Esophagus squamous epithelium (tissue), 5 donors: Measurements from ENCODE around the gene RFX1. TPM values are rescaled to one million over a fixed set of nuclear protein-coding genes. Genes with fewer than 3 reads are reported as not detected.
"Not testable (repeated sequence)": the region's sequence is repeated elsewhere in the genome, so short reads cannot be mapped to it uniquely, and the experiment has no call there.

Source experiments
- DNase-seq: peaks from one replicate; lab custom pipeline; 2025; lab: John Stamatoyannopoulos, UW
- H3K27ac ChIP-seq, 4 donors: fragments of 200-600 bp; sonication (generic); one replicate each; pipeline ENCODE4 v1.5.1; 2016 to 2019; ENCODE audit warnings: mild to moderate bottlenecking in 1 of 4
- H3K27me3 ChIP-seq, 4 donors: fragments of 200-600 bp; sonication (generic); 1 replicate in 3 of 4; 2 replicates in 1 of 4; pipeline versions ENCODE4 v1.5.1 to v1.6.0; 2017 to 2021; ENCODE audit warnings: antibody characterized with exemption in 1 of 4
- H3K36me3 ChIP-seq, 3 donors: fragments of 200-600 bp; sonication (generic); one replicate each; pipeline ENCODE4 v1.5.1; 2016 to 2019
- H3K4me1 ChIP-seq, 3 donors: fragments of 200-600 bp; sonication (generic); one replicate each; pipeline ENCODE4 v1.5.1; 2017 to 2019
- H3K4me3 ChIP-seq, 4 donors: fragments of 200-600 bp; sonication (generic); 1 replicate in 3 of 4; 2 replicates in 1 of 4; pipeline ENCODE4 v1.5.1; 2016 to 2019; ENCODE audit warnings: mild to moderate bottlenecking in 2 of 4, moderate library complexity in 1 of 4
- H3K9me3 ChIP-seq, 3 donors: fragments of 200-600 bp; sonication (generic); one replicate each; pipeline ENCODE4 v1.5.1; 2016 to 2019
- CTCF ChIP-seq, 6 experiments: fragments of 450-650 bp in 4 of 6; fragments of 200-600 bp in 2 of 6; sonication (generic) in 2 of 6; IDR thresholded peaks; one replicate each; pipeline ENCODE4 v1.5.1; 2016 to 2019; ENCODE audit warnings: antibody characterized with exemption in 6 of 6, mild to moderate bottlenecking in 4 of 6, moderate library complexity in 4 of 6
- POLR2A ChIP-seq, 4 donors: fragments of 450-650 bp; IDR thresholded peaks; one replicate each; pipeline ENCODE4 v1.6.1; 2017; ENCODE audit warnings: antibody characterized with exemption in 4 of 4, mild to moderate bottlenecking in 4 of 4, moderate library complexity in 3 of 4
- WGBS, 2 donors: methylation state at CpG; one replicate each; pipeline ENCODE4 v1.1.5; 2018; 5-methylcytosine and 5-hydroxymethylcytosine counted together
- intact Hi-C: fragments of 100-400 bp; cut with DNase I; formaldehyde crosslinking; loops from one replicate; pipeline ENCODE4 v1.15.0; 2022
- total RNA-seq, 4 donors: library from RNA; depleted of rRNA; stranded (reverse); fragments of >200 nt; gene quantifications; one replicate each; pipeline ENCODE4 v1.1.0, GENCODE V29; 2016
- donor health status: DM: yes; HTN: yes; CAD: no.

The RFX1 gene
- total RNA-seq, 4 donors from 2014 or later, result 1.8 to 7.5 (median 3.9) TPM

GRCh38 chr19:13968999-13969398 lies 37.1 kb downstream of the RFX1 start:
- Histone ChIP-seq H3K4me1 (peaks cover 0 to 9% (median 0%) of the 10 kb centered on the region in 3 donors), H3K27ac (no peak overlapping the region), H3K9me3 (no peaks in the 10 kb centered on the region), H3K4me3 (no peak overlapping the region), H3K36me3 (peaks cover 24 to 96% (median 46%) of the 10 kb centered on the region in 3 donors), H3K27me3 (no peaks in the 10 kb centered on the region)
- DNase-seq, result no peak
- intact Hi-C loops, result no loop called here
- TF ChIP-seq POLR2A (IDR thresholded peaks at IDR 0.05) (no peak), CTCF (IDR thresholded peaks at IDR 0.05) (no peak)
- WGBS, 2 donors, result 87 to 93% methylated on average over 16 to 18 of the region's 18 CpGs

GRCh38 chr19:13968383-13968935 lies 37.7 kb downstream of the RFX1 start:
- DNase-seq, result no peak
- H3K36me3 ChIP-seq, result peaks cover 24 to 98% (median 46%) of the 10 kb centered on the region in 3 donors
- 97 to 98% methylated on average over 3 to 7 of the region's 22 CpGs for WGBS, 2 donors

GRCh38 chr19:13967206-13967605 lies 38.9 kb downstream of the RFX1 start:
- DNase-seq, intact Hi-C loops, H3K4me3 ChIP-seq, H3K27ac ChIP-seq, H3K9me3 ChIP-seq, H3K27me3 ChIP-seq: not testable (repeated sequence)
- 83 to 88% methylated on average over 6 to 7 of the region's 8 CpGs for WGBS, 2 donors
- peaks cover 0 to 22% (median 0%) of the 10 kb centered on the region in 3 donors for H3K4me1 ChIP-seq
- H3K36me3 ChIP-seq, result peaks cover 24 to 98% (median 40%) of the 10 kb centered on the region in 3 donors

More at GRCh38 chr19:13968383-13968935, 37.7 kb downstream of the RFX1 start:
- intact Hi-C loops, result no loop called here
- TF ChIP-seq POLR2A (IDR thresholded peaks at IDR 0.05) (no peak), CTCF (IDR thresholded peaks at IDR 0.05) (no peak)
- peaks cover 0 to 10% (median 0%) of the 10 kb centered on the region in 3 donors for H3K4me1 ChIP-seq
- no peak overlapping the region for H3K4me3 ChIP-seq
- no peak overlapping the region for H3K27ac ChIP-seq
- H3K9me3 ChIP-seq, result no peaks in the 10 kb centered on the region
- H3K27me3 ChIP-seq, result no peaks in the 10 kb centered on the region

GRCh38 chr19:13966684-13967128 lies 39.4 kb downstream of the RFX1 start:
- Histone ChIP-seq H3K4me3 (no peak overlapping the region), H3K4me1 (peaks cover 0 to 22% (median 0%) of the 10 kb centered on the region in 3 donors), H3K9me3 (no peaks in the 10 kb centered on the region), H3K36me3 (peaks cover 24 to 98% (median 42%) of the 10 kb centered on the region in 3 donors), H3K27ac (no peak overlapping the region), H3K27me3 (no peaks in the 10 kb centered on the region)
- TF ChIP-seq CTCF (IDR thresholded peaks at IDR 0.05) (no peak), POLR2A (IDR thresholded peaks at IDR 0.05) (no peak)
- DNase-seq, result no peak
- WGBS, 2 donors, result no CpG with 5 or more reads among the region's 14 CpGs
- intact Hi-C loops, result no loop called here

GRCh38 chr19:13965926-13966683 lies 40.0 kb downstream of the RFX1 start:
- Histone ChIP-seq H3K4me1 (peaks cover 0 to 20% (median 0%) of the 10 kb centered on the region in 3 donors), H3K36me3 (peaks cover 24 to 98% (median 42%) of the 10 kb centered on the region in 3 donors), H3K9me3 (no peaks in the 10 kb centered on the region), H3K27me3 (no peaks in the 10 kb centered on the region), H3K4me3 (no peak overlapping the region), H3K27ac (no peak overlapping the region)
- no peak for DNase-seq
- intact Hi-C loops, result no loop called here
- WGBS, 2 donors, result 90% methylated on average over 6 of the region's 20 CpGs; no CpG with 5 or more reads in 1 of the 2 donors
- TF ChIP-seq CTCF (IDR thresholded peaks at IDR 0.05) (no peak), POLR2A (IDR thresholded peaks at IDR 0.05) (no peak)
